ENCODE data around the gene CCDC73.
"Not testable (repeated sequence)": the region's sequence is repeated elsewhere in the genome, so short reads cannot be mapped to it uniquely, and the experiment has no call there.

The CCDC73 gene

DNA sequence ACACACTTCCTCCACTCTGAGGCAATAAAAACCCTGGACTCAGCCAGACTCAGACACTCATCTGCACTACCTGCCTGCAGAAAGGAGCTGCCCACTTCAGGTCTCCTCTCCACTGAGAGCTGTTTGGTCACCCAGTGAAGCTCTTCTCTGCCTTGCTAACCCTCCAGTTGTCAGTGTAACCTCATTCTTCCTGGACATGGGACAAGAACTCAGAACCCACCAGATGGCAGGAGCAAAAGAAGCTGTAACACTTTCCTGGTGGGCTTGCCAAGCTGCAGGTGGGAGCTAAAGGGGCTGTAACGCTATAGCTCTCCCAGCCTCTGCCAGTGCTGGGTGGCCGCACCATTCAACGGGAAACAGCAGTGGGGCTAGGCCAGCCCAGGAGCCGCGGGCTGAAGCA is 89.7 kb downstream of the CCDC73 start:
- DNase-seq: no peak

DNA sequence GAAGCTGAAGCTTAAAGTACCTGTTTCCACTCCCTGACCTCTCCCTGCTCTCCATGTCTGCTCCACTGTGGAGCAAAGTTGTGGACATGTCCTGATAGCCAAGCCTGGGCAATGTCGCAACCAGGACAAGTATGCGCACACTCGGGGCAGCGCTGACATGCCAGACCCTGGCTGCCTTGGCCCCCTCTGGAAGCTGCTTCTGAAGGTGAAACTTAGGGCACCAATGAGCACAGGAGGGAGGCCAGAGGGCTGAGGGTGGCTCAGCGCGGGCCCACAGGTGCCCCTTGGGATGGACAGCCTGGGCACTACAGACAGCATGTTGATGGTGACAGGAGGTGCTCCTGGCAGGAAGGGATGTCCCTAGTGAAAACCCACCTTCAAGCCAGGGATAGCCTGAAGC is 90.2 kb downstream of the CCDC73 start:
- no peak for DNase-seq

DNA sequence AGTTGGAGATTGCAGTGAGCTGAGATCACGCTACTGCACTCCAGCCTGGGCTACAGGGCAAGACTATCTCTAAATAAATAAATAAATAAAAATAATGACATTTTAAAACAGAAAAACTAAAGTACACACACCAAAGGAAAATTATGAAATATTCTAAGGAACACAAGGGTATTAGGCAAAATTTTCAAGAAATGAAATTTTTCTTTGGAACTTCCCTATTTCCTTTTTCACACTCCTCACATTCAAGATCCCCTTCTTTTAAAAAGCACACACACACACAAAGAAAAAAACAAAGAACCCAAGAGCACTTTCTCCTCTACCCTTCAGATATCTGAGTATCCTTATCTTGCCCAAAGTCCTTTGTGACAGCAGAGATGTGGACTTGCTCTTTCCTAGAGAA is 92.8 kb downstream of the CCDC73 start:
- no peak for DNase-seq

DNA sequence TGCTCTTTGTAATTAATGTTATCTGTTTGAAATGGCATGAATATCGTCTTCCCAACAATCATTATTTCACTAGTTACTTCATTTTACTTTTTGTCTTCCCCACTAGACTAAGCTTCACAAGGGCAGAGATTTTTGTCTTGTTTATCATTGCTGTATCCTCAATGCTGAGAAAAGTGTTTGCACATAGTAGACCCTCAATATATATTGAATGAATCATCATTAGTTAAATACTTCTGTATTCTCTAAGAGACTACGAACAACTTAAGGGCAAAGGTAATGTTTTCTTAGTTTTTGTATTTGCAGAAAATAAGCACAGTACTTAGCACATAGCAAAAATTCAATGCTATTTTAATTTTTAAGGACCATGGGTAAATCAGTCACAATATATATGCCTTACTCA is 95.9 kb downstream of the CCDC73 start:
- no peak for DNase-seq

DNA sequence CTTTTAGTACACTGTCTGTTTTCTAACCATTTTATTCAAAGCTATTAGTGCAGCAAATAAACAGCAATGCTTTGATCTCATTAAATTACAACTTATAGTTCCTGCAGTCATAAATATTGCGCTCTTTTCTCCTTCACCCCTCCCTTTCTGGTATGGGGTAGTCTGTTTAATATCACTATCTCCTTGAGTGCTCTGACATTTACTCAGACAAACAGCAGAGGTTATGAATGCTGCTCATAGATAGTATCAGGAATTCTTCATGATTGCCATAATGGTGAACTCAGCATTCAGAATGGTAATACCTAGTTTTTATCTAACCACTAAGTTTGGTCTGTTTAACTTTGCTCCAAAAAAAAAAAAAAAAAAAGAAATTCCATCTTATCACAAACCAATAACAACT is 123.4 kb downstream of the CCDC73 start:
- no peak for DNase-seq

DNA sequence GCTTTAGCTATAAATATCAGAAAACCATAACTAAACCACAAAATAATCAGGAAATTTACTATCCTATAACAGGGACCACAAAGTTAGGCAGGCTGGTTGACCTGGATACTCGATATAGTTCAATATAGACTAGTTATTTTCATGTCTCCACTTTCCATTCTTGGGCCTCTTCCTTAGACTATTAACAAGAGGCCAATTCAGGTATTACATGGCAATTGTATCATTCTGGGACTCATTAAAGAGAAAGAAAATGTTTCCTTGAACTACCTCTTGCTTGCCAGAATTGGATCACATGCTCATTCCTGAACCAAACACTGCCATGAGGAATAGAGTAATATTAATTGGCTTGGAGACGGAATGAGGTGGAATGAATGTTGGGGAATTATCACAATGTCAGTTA is 134.8 kb downstream of the CCDC73 start:
- DNase-seq: no peak

DNA sequence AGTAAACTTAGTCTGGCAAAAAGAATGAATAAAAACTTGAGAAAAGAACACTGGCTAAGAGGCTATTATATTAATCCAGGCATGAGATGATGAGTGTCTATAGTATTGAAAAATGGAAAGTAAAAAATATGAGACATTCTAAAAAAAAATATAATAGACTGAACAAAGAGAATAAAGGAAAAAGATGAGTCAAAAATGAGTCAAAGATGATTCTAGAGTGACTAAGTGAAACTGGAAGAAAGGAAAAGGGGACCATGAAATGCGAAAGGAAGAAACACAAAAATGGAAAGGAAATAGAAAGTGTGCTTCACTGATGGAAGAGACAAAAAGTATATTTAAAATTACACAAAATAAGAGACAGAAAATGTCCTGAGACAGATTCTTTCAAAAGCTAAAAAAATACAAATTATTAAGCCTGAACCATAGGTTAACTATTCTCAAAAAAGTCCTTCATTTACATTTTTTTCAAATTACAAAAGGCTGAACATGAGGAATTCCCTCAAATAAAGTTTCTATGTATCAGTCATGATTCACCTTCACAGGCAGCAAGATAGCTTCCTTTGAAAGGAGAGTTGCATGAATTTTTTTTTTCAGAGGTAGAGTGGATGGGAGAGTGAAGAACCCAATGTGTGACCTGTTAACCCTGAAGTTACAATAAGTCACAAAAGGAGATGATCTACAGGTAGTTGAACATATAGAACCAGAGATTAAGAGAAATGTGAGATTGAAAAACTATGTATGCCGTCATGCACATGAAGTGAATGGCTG is 135.6 kb downstream of the CCDC73 start:
- DNase-seq: peak; percentile 8

DNA sequence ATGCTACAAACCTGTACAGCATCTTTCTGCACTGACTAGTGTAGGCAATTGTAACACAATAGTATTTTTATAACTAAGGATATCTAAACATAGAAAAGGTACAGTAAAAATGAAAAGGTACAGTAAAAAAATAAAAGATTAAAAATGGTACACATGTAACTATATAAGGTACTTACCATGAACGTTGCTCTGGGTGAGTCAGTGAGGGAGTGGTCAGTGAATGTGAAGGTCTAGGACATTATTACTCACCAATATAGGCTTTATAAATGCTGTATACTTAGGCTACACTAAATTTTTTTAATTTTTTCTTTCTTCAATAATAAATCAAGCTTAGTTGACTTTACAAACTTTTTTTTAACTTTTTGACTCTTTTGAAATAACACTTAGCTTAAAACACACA is 150.9 kb downstream of the CCDC73 start:
- DNase-seq: peak; percentile 4

DNA sequence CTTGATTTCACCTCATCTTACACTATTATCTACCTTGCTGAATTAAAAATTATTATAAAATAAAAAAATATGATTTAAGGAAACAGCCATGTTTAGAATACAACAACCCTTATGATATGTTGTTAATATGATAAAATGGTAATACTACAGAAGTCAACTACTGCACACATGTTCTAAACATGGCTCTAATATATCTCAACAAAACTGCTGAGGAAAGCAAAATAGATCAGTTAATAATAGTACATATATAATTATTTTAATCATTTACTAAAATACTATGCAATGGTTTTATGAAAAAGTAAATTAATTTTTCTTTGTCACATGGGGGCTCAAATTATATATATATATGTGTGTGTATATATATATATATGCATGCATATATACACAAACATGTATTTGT is 153.1 kb downstream of the CCDC73 start:
- DNase-seq: no peak

DNA sequence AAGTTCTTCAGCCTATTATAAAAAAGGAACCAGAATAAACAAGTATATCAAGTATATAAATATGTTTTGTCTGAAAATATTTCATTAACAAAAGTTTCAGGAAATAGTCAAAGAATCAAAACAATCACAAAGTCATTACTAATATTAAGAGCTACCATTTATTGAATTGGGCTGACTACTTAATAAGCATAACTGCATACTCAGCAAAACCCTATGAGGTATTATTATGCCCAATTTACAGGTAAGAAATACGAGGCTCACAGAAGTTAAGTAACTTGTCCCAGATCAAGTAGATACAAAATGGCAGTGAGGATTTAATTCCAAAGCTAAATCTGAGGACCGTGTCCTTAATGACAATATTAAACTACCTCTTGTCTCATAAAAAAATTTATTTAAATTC is 158.6 kb downstream of the CCDC73 start:
- DNase-seq: no peak

DNA sequence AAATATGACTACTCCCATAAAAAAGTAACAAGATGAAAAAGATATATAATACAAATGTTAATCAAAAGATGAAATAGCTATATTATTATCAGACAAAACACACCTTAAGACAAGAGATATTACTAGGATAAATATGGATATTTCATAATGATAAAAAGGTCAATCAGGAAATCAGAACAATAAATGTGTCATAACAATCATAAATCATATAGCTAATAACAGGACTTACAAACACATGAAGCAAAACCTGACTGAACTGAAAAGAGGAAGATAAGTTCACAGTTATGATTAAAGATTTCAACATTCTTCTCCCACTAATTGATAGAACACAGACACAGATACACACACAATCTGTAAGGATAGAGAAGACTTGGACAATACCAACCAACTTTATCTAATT is 163.6 kb downstream of the CCDC73 start:
- no peak for DNase-seq

DNA sequence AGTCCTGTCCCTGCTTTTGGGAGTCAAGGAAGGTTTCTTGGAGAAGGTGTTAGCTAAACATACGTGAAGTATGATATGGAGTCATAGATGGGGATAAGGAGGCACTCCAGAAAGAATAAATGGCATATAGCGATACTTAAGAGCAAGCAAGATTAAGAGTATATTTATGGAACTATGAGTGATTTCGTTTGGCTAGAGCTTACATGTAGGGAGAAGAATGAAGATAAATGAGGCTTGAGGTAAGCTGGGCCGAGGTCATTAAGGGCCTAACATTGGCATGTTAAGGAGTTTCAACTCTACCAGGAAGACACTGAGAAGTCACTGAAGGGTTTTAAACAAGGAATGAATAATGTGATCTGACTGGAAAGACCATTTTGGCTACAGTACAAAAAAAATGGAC is 177.6 kb downstream of the CCDC73 start:
- no peak for DNase-seq

DNA sequence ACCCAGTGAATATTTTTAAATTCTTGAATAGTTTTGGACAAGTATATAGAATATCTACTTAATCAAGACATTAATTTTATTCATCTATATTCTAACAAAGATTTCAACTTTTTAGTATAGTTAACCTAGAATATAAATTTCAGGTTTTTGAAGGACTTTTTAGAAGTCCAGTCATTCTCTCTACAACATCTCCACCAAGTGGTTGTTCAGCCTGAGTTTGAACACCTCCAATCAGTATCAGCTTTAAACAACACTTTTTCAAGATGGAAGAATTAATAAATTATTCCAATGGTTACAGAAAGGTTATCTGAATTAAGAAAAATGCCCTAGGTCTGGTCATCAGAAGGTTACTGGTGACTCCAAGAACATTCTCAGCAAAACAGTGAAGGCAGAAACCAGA is 179.0 kb downstream of the CCDC73 start:
- DNase-seq: no peak

DNA sequence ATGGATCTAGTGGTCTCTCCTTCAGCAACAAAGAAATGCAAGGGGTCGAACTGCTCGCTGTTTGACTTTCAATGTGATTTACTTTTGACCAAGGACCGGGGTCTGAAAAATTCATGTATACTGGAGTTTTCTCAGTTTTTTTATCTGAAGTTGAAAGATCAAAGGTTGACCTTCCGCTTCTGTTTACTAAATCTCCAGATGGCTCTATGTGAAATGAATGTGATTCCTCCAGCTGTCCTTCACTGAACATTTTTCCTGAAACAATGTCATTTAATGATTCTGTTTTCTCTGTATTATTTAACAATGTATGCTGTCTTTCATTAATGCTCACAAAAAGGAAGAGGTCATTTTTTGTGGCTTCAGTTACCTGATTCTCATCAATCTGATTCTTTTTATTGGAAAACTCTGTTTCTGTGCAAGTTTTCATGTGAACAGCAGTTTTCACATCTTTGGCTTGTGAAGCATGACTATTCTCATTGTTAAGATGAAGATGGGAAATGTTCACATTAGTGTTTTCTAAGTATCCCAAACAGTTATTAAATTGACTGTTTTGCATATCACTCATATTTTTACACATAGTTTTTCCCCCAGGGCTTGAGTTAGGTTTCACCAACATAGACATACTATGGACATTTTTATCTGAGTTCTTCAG is 180.8 kb downstream of the CCDC73 start:
- DNase-seq: no peak

DNA sequence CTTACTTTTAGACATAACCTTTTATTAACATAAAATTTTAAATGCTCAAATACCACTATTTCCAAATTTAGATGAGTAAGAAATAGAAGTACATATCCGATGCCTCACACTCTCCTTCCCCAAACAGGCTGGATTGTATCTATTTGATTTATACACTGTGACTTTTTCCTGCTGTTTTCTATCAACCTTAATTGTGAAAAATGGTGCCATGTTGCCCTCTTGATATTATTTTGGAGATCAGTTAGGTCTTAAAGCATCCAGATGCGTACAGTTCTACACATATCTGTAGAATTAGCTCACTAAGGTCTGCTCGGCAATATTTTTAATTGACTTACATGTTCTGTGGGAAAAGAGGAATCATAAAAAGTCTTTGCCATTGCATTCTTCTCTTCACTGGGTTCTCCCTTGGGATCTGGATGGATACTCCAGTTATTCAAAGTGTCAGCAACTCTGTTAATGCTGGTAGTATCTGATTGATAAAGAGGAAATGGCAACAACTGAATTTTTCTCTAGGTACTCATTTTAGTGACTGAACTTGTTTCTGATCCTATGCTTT is 183.6 kb downstream of the CCDC73 start:
- peak; percentile 48 for DNase-seq

DNA sequence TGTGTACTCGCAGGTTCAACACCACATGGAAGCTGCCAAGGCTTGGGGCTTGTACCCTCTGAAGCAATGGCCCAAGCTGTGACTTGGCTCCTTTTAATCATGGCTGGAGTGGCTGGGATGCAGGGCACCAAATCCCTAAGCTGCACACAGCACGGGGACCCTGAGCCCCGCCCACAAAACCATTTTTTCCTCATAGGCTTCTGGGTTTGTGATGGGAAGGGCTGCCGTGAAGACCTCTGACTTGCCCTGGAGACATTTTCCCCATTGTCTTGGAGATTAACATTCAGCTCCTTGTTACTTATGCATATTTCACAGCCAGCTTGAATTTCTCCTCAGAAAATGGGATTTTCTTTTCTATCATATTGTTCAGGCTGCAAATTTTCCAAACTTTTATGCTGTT is 185.6 kb downstream of the CCDC73 start:
- not testable (repeated sequence) for DNase-seq

DNA sequence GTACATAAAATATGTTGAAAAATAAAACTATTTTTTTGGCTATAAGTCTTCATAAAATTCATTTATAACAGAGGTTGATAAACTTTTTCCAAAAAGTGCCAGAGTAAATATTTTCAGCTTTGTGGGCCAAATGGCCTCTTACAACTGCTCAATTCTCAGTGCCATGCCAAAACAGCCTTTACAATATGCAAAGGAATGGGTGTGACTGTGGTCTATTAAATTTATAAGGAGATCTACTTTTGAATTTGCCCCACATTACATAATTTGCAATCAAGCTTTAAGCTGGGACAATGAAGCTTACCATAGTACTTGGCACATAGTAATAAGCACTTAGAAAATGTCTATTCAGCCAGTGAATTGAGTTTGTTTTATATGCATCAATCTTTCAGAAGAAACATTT is 188.2 kb downstream of the CCDC73 start:
- no peak for DNase-seq

DNA sequence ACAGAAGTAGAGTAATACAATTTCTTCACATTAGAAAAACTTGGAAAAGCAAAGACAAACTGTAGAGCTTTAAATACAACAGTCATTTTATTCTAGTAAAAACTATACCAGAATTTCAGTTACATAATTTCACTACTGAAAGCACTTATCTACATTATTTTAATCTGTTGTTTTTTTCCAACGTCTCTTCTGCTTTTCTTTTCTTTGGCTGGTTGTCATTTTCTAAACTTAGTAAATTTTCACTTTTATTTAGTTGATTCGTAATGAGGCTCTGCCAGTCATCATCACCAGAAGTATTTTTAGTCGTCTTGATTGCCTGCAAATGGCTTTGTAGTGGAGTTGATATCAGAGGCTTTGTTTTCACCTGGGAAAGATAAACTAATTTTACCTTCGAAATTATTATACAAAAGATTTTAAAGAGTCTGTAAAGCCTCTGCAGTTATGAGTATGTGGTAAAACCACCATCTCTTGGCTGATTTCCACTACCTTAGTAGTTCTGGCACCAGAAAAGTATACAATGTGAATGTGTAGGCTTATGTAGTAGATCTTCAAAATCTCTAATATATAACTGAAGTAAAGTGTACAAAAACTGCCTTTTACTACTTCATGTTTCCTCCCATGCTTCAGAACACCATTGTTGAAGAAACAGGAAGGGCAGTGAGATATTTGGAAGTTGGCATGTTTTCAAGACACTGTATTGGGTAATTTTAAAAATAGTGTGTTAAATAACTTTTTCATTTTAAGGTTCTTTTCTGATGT is 191.6 kb downstream of the CCDC73 start:
- DNase-seq: peak; percentile 11

DNA sequence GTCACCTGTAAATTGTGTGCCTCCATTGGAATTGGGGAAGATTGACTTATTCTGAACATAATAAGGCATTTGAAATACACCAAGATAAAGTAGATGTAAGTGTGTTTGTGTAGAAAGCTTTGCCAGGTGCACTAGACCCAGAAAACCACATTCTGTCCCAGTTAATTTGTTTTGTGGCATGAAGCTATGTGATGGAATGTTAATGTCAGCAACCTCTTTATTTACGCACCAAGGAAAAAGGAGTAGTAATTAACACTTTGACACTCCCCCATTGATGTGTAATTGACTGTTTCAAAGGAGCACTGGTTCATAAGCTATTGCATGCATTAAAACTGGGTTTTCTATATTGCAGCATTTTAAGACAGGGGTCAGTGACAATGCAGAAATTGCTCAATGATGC is 196.5 kb downstream of the CCDC73 start:
- DNase-seq: no peak

DNA sequence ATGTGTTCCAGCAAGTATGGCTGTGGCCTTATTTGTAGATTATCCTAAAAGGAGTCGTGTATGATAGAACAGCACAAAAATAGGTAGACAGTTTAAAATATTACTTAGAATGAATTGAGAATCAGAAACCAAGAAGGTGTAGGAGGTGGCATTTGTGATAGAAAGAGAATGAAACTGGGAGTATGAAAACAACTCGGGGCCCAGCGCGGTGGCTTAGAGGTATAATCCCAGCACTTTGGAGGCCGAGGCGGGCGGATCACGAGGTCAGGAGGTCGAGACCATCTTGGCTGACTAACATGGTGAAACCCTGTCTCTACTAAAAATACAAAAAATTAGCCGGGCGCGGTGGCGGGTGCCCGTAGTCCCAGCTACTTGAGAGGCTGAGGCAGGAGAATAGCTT is 198.3 kb downstream of the CCDC73 start:
- not testable (repeated sequence) for DNase-seq

DNA sequence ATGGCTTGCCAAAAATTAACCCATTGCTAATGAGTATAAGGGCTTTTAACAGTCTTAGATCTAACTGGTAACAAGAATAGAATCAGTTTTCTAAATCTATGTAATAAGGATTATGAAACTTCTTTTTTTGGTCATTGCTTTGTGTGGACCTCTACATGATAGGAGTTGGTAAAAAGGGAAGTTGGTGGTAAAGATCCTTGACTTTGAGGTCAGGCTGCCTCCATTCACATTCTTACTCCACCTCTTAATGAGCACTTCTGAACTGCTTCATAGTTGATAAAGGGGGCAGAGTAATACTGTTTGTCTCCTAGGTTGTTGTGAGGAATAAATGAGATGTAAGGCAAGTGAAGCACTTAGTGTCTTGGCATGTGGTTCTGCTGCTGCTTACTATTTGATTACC is 200.2 kb downstream of the CCDC73 start:
- DNase-seq: no peak

DNA sequence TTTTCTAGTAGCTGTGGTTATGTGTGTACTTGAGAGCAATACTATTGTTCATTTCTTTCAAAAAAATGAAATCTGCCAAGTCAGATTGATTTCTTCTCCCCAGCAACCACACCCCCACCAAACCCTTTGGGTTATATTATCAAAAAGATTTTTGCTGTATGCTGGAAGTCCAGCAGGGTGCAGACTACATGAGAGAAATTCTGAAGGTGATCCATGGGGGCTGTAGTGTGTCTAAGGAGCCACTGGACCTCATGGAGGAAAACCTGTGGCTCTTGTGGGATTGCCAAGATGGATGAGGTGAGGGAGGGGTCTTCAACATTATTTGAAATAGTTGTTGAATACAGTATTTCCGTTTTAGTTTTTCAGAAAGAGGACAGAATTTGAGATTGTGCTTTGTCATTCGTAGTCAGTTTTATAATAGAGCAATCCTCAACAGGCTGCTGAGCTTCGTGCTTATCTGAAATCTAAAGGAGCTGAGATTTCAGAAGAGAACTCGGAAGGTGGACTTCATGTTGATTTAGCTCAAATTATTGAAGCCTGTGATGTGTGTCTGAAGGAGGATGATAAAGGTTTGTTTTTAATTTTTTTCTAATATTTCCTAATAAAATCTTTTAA is 207.8 kb downstream of the CCDC73 start:
- DNase-seq: peak; percentile 6

DNA sequence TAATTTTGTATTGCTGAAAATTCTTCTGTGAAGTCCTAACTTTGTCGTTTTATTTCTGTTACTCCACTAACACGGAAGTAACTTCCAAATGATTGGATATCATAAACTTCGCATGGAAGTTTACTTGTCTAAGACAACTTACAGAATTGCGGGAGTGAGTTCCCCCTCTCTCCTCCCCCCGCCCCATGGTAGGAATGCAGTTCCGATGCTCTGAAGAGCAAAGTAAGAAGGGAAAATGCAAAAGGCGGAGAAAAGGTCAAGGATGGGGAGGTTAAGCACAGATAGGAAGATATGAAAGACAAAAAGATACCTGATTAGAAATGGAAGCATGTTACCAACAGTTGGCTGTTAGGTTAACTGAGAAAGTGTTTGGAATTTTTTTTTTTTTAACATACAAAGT is 209.5 kb downstream of the CCDC73 start:
- no peak for DNase-seq
